GM12873 (cell line): ENCODE results near the gene PBXIP1.

ENCODE experiments used
- CTCF ChIP-seq: IDR thresholded peaks from 2 replicates; pipeline ENCODE4 v1.5.1; 2012; ENCODE audit warnings: low read depth, mild to moderate bottlenecking, moderate library complexity, low read length, control low read depth; ENCODE audit not compliant: insufficient read depth; ENCODE audit errors: missing control alignments

PBXIP1 gene

GRCh38 chr1:154945962-154946850, 9.7 kb downstream of the PBXIP1 start:
- TF ChIP-seq CTCF: no peak

- no peak for TF ChIP-seq CTCF
Observed at GRCh38 chr1:154945160-154945961, 10.5 kb downstream of the PBXIP1 start.

GRCh38 chr1:154944401-154945159, 11.3 kb downstream of the PBXIP1 start:
- TF ChIP-seq CTCF: no peak

- peak; percentile 96 for TF ChIP-seq CTCF
Observed at GRCh38 chr1:154943649-154944400, 12.1 kb downstream of the PBXIP1 start.

- TF ChIP-seq CTCF: no peak
Observed at GRCh38 chr1:154941333-154942013, 14.4 kb downstream of the PBXIP1 start.

DNA sequence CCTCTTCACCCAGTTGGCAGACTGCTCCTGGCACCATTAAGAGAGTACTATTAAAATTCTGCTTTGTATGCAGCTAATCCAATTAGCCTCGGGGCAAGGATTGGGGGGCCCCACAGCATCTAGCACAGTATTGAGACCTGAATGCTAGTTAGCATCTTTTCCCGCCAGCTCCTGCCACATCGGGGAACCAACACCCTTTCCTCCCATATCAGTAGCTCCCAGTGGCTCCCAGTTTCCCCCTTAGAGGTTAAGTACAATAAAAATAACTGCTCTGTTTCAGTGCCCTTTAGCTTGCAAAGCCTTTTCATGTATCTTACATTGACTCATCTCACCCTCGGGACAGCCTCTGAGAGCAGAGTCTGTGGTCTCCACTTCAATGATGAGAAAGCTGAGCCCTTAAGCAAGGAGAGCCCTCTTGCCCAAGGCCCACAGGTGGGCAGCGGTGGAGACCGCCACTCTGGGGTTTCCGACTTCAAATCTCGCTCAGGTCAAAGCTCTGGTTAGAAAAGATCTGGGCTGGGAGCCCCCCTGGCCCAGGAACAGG, 15.2 kb downstream of the PBXIP1 start:
- TF ChIP-seq CTCF: no peak
